Mucosa of gallbladder (tissue), 1 donor: ENCODE results near the gene MEI4. TPM values are rescaled to one million over a fixed set of nuclear protein-coding genes. Genes with fewer than 3 reads are reported as not detected.
"Not testable (repeated sequence)": the region's sequence is repeated elsewhere in the genome, so short reads cannot be mapped to it uniquely, and the experiment has no call there.

Experiments used
- DNase-seq: peaks from one replicate; pipeline ENCODE4 v3.0.0-alpha.2; 2020; ENCODE audit warnings: low spot score
- total RNA-seq: library from RNA; stranded (reverse); gene quantifications from one replicate; pipeline ENCODE4 v1.2.1, GENCODE V29; 2021
- donor health status: DM: no; HTN: no; CAD: no.

MEI4 gene
- total RNA-seq, 1 donor from 2014 or later, result 0.17 TPM

DNA sequence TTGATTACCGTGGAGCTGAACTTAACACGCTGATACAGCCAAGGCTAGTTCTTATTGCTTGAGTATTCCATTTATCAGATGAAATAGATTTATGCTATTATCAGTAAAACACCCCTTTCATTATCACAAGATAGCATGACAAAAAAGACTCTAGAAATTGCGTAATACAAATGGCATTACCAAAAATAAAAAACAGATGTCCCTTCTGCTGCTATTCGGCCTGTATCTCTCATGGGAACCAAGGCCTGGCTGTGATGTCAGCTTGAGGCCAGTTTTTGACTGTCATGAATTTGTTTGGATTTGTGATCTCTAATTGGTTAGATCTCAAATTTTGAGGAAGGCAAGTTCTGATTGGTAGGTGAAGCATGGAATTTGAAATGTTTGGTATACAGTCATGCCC lies 25.2 kb downstream of the MEI4 start:
- no peak for DNase-seq

DNA sequence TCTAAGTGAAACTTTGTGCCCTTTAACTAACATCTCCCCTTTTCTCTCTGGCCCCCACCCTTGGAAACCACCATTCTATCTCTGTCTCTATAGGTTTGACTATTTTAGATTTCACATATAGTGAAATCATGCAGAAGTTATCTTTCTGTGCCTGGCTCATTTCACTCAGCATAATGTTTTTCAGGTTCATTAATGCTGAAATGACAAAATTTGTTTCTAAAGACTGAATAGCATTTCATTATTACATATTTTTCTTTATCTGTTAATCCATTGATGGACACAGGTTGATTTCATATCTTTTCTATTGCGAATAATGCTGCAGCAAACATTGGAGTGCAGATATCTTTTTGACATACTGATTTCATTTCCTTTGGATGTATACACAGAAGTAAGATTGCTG lies 30.7 kb downstream of the MEI4 start:
- no peak for DNase-seq

DNA sequence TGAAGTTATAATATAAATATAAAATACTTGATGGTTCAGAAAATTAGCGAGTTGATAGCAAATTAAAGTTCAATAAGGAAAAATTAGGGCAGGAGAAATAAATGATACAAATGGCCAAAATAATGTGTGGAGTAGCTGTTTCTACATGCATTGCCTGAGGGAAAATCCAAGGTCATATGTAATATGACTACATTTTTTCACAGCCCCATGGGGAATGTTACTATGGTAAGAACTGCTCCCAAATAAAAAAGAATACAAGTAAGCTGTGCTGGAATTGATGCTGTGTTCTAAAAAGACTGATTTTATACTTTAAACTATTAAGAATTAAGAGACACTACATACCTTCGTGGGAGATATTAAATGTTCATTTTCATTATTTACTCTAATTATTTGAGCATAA lies 34.1 kb downstream of the MEI4 start:
- DNase-seq, result no peak

DNA sequence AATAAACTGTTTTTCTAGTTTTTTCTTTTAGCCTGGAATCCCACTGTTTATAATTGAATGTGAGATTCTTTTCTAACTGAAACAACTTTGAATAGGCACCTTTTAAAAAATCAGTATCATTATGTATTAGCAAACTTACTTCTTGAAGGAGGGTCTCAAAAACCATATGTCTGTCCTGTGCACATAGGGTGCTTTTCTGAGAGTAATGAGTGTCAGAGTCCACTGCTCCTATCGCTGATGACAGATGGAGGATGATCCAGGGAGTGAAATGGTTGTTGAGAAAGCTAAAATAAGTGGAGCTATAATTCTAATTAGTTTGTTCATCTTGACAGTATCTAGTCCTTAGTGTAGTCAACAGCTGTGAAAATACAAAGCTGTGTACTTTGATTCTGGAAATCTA lies 35.8 kb downstream of the MEI4 start:
- no peak for DNase-seq

DNA sequence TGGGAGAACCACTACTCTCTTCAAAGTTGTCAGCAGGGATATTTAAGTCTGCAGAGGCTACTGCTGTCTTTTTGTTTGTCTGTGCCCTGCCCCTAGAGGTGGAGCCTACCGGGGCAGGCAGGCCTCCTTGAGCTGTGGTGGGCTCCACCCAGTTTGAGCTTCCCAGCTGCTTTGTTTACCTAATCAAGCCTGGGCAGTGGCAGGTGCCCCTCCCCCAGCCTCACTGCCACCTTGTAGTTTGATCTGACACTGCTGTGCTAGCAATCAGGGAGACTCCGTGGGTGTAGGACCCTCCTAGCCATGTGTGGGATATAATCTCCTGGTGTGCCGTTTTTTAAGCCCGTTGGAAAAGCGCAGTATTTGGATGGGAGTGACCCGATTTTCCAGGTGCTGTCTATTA lies 47.3 kb downstream of the MEI4 start:
- not testable (repeated sequence) for DNase-seq

DNA sequence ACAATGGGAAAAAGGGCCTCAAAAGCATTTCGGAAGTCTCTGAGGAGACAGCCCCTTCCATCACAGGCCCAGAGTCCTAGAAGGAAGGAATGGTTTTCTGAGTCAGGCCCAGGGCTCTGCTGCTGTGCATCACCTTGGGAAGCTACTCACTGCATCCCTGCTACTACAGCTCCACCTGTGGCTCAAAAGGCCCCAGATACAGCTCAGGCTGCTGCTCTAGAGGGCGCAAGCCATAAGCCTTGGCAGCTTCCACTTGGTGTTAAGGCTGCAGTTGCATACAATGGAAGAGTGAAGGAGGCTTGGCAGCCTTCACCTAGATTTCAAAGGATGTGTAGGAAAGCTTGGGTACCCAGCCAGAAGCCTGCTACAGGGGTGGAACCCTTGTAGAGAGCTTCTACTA lies 54.8 kb downstream of the MEI4 start:
- no peak for DNase-seq

DNA sequence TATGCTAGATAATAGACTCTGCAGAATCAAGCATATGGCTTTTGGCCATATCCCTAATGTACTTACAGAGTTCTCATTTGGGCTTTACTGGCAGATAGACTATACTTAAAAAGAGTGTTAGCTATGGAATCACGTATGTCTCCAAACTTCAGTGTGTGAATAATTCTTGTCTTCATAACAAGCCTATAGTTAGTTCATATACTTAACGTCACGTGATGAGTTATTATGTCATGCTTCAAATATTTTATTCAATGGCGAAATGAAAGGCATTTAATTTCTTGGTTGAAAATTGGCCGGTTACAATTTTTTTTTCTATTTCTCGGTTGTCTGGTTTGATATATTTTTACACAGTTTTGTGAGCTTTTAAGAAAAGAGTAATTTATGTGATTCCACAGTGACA lies 62.7 kb downstream of the MEI4 start:
- no peak for DNase-seq

DNA sequence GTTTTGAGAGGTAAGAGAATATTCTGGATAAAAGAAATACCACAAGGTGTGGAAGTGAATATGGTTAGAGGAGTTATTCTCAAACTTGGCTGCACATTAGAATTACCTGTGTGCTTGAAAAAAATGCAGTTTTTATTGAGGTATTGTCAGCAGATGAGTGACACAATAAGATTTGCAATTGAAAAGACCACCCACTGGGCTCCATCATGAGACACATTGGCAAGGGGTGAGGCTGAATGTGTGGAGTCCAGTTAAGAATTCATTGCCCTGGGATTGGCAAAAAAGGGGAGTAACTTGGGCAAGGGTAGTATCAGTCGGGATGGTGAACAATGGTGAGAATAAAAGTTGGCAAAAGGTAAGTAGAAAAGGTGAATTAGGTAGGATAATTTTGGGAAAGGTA lies 63.5 kb downstream of the MEI4 start:
- no peak for DNase-seq

DNA sequence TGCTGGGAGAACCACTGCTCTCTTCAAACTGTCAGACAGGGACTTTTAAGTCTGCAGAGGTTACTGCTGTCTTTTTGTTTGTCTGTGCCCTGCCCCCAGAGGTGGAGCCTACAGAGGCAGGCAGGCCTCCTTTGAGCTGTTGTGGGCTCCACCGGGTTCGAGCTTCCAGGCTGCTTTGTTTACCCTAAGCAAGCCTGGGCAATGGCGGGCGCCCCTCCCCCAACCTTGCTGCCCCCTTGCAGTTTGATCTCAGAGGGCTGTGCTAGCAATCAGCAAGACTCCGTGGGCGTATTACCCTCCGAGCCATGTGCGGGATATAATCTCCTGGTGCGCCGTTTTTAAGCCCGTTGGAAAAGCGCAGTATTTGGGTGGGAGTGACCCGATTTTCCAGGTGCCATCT lies 83.2 kb downstream of the MEI4 start:
- DNase-seq, result not testable (repeated sequence)

DNA sequence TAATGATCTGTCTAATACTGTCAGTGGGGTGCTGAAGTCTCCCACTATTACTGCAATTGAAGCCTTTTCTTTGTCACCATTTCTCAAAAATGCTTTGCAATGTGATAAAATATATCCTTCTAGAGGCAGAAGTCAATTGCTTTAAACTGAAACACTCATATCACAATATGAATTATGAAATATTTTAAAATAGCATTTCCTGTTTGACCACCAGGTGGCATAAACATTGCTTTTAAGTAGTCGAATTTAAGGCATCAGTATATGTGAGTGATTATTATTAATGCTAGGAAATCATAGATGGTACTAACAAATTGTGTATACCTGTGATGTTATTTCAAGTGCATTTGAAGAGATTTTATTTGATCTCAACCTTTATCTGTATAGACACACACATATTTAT lies 87.5 kb downstream of the MEI4 start:
- DNase-seq, result no peak

DNA sequence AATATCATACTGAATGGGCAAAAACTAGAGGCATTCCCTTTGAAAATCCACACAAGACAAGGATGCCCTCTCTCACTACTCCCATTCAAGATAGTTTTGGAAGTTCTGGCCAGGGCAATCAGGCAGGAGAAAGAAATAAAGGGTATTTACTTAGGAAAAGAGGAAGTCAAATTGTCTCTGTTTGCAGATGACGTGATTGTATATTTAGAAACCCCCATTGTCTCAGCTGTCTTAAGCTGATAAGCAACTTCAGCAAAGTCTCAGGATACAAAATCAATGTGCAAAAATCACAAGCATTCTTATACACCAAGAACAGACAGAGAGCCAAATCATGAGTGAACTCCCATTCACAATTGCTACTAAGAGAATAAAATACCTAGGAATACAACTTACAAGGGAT lies 99.3 kb downstream of the MEI4 start:
- DNase-seq, result not testable (repeated sequence)

DNA sequence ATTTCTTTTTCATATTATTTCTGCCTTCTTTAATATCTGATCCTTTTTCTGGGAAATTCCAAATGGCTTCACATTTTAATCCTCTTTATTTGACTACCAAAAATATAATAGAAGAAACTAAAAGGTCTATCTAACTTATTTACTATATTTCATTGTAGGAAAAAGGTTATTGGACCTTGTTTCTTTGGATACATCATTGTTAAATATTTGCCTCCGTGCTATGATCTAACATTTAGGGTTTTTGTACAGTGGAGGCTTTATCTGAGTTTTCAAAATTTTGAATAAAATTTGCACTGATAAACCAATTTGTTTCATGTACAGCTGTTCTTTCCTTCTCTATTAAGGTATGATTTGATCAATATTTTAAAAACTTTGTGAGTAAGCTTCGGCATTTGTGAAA lies 109.5 kb downstream of the MEI4 start:
- no peak for DNase-seq

DNA sequence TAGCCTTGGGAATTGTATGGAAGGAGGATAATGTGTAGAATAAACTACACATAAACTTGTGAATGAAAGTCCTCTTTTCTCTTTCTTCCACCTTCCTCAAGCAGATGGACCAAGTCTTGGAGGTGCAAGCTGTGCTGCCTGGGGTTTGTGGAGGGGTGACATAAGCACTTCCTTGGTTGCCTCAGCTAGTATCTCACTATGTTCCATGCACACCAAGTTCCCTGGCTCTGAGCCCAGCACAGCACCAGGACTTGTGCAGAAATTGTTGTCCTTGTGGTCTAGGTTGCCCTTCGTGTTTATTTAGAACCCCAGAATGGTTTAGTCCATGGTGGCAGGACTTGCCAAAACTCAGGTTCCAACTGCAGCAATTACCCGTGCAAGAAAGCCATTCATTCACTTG lies 110.3 kb downstream of the MEI4 start:
- no peak for DNase-seq

DNA sequence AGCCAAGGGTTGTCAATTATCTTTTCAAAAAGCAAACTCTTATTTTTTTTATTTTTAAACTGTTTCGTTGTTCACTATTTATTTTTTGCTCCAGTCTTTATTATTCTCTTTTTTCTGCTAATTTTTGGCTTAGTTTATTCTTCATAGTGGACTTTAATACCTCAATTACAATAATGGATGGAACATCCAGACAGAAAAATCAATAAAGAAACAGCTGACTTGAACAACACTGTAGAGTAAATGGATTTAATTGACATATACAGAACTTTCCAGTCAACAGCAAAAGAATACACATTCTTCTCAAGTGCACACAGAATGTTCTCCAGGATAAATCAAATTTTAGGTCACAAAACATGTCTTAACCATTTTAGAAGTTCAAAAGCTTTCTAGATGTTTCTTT lies 111.5 kb downstream of the MEI4 start:
- no peak for DNase-seq

DNA sequence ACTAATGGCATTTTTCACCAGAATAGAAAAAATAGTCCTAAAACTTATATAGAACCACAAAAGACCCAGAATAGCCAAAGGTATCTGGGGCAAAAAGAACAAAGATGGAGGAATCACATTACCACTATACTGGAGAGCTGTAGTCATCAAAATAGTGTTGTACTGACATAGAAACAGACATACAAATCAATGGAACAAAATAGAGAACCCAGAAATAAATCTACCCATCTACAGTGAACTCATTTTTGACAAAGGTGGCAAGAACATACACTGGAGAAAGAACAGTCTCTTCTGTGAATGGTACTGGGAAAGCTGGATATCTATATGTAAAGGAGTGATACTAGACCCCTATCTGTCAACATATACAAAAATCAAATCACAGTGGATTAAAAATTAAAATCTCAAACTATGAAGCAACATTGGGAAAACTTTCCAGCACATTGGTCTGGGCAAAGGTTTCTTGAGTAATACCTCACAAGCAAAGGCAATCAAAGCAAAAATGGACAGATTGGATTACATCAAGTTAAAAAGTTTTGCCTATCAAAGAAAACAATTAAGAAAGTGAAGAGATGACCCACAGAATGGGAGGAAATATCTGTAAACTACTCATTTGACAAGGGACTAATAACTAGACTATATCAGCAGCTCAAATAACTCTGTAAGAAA lies 120.5 kb downstream of the MEI4 start:
- DNase-seq, result no peak

DNA sequence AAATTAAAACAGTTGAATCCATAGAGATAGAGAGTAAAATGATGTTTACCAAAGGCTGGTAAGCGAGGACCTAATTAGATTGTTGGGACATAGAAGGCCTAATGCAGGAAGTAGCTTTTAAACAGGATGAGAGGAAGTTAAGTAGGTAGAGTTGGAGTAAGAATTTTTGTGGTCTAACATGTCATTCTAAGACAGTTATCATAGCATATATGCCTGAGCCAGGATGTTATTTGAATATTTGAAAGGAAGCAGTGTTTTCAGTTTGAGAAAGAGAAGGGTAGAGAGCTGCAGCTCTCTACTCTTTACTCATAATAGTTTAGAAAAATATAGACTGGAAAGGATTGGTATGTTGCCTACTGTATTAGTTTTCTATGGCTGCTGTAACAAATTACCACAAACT lies 121.6 kb downstream of the MEI4 start:
- no peak for DNase-seq

DNA sequence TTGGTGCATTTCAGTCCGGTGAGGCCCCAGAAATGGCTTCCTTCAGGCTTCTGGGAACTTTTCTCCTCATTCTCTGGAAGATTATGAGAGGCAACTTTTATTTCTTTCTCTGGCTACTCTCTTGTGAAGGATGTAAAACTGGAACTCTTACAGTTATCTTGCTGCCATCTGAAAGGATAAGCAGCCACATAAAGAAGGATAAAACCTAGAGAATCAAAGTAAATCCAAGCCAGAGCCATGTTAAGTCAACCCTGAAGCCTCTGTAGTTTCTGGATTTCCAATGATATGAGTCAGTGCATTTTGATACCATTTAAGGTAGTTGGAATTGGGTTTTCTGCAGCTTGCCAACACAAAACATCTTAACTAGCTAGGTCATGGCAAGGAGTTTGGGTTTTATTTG lies 123.6 kb downstream of the MEI4 start:
- DNase-seq, result no peak

DNA sequence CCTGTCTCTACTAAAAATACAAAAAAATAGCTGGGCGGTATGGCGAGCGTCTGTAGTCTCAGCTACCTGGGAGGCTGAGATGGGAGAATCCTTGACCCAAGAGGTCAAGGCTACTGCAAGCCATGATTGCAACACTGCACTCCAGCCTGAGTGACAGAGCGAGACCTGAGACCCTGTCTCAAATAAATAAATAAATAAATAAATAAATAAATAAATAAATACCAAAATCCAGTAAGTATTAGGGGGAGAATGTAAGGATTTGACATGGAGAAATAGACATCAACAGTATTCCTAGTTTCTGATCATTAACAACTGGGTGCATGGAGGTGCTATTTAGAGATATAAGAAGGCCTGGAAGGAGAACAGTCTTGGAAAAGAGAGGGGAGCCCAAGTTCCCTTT lies 125.7 kb downstream of the MEI4 start:
- DNase-seq, result no peak

DNA sequence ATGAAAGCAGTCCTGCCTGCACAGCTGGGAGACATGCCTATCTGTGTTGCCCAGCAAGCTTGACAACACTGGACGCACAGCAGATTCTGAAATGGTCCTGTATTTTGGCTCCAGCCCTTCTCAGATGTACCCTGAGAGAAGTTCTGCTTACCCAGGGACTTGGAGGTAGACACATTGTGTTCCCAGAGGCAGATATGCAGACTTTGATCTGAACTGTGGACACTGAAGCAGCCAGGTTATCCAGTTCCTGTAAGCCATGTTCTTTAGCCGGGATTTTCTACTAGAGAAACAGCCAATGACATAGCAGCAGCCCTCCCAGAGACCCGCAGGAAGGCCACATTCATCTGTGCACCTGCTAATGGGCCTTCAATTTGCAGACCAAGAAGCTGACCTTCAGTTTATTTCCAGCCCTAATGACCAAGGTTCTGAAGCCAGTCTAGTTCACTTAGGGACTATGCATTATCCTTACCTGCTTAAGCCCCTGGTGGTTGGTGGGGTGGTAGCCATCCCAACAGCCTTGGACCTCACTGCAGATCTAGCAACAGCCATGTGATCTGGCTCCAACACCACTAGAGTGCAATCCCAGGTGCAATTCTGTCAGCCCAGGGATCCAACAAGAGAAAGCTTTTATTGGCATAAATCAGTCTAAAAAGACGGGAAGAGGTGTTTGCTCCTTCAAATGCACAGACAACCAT lies 134.2 kb downstream of the MEI4 start:
- no peak for DNase-seq

DNA sequence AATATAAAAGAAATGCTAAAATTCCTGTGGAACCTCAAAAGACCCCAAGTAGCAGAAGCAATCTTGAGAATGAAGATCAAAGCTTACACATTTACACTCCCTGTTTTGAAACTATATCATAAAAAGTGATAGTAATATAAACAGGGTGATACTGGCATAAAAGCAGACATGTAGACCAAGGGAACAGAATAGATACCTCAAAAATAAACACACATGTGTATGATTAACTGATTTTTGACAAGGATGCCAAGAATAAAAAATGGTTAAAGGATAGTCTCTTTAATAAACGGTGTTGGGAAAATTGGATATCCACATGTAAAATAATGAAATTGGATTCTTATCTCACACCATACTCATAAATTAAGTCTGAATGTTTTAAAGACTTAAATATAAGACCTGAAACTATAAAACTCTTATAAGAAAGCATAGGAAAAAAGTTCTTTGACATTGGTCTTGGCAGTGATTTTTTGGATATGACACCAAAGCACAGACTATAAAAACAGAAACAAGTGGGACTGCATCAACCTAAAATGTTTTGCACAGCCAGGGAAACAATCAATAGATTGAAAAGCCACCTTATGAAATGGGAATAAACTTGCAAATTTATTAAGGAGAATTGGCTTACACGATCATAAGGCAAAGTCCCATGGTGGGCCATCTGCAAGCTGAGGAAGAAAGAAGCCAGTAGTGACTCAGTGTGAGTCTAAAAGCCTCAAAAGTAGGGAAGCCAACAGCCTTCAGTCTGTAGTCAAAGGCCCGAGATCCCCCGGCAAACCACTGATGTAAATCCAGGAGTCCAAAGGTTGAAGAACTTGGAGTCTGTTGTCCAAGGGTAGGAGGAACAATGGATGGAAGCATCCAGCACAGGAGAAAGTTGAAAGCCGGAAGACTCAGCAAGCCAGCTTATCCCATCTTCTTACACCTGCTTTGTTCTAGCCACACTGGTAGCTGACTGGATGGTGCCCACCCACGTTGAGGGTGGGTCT lies 144.3 kb downstream of the MEI4 start:
- DNase-seq, result no peak

DNA sequence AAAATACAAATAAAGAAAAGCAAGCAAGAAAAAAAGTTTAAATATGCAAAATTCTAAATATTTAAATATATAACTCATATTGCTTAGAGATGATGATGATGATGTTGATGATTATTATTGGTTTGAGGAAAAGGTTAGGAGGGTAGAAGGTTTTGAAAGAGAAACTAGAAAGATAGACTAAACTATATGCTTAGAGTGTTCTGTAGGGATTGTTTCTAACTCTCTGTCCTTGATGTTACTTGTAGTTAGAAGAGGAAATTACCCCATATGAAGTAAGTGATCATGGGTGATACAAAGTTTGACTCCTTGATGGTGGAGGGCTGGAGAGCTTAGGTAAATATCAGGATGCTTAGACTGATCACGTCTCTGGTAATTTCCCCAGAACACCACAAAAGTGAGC lies 159.5 kb downstream of the MEI4 start:
- DNase-seq, result no peak

DNA sequence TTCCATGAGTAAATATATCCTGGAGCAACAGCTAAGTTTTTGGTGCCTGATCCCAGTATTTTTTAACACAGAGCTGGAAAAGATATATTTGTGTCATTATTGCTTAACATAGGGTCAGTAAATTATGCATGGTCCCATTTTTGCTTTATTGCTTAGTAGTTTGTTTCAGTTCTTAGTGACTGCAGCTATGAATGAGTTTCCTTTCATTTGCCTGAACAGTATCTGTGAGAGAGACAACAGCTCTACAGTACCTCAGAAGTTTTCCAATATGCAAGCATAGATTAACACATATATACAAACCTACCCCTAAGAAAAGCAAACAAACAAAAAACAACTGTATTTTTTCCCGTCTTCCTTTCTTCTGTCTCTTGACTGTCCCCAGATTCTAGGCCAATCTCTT lies 160.3 kb downstream of the MEI4 start:
- DNase-seq, result no peak

DNA sequence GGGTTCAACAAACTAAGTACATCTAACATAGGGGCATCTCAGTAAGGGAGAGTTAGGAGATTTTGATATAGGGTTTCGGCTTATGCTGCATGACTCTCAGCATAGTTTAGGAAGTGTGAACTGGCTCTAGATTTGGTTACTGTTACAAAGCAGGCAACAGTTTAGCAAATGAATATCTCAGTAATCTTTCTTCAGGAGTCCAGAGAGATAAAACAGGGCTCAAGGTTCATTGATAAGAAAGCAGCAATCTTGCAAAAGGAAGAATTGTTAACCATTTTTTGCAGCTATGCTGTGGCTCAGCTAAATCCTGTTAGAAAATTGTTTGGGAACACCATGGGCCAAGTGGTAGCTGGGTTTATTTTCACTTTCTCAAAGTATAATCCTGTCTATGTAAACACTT lies 161.3 kb downstream of the MEI4 start:
- DNase-seq, result no peak
